ENCODE data around the gene MYH14.

The MYH14 gene

GRCh38 chr19:50203281-50204080, at the start of gene MYH14:
MYH14 (plus strand) TSS chr19:50203622; CDS start chr19:50210366, 6,744 bp downstream.
- peak; percentile 87 to 99 for DNase-seq

- no peak for DNase-seq
These were observed 48.9 kb upstream of the MYH14 start for GRCh38 chr19:50154529-50154928.

GRCh38 chr19:50155520-50156109, 47.8 kb upstream of the MYH14 start:
- DNase-seq, result no peak

- DNase-seq, result no peak
These were observed 44.8 kb upstream of the MYH14 start for GRCh38 chr19:50158577-50158976.

GRCh38 chr19:50159078-50159477, 44.3 kb upstream of the MYH14 start:
- no peak for DNase-seq

- DNase-seq, result peak in 1 of 2 experiments; percentile 21
These were observed 40.4 kb upstream of the MYH14 start, which contains the start of gene IZUMO2 for GRCh38 chr19:50162988-50163387. IZUMO2 (minus strand) TSS chr19:50163281; CDS start chr19:50163194, 87 bp downstream.

GRCh38 chr19:50167314-50167721, 36.1 kb upstream of the MYH14 start:
- no peak for DNase-seq

- DNase-seq, result no peak
These were observed 31.7 kb upstream of the MYH14 start for GRCh38 chr19:50171752-50172151.

- no peak for DNase-seq
These were observed 30.7 kb upstream of the MYH14 start for GRCh38 chr19:50172726-50173125.

- no peak for DNase-seq
These were observed 30.3 kb upstream of the MYH14 start for GRCh38 chr19:50173127-50173526.

- no peak for DNase-seq
These were observed 29.2 kb upstream of the MYH14 start for GRCh38 chr19:50174100-50174793.

- DNase-seq, result no peak
These were observed 27.5 kb upstream of the MYH14 start for GRCh38 chr19:50175924-50176323.

GRCh38 chr19:50176775-50177174, 26.6 kb upstream of the MYH14 start:
- DNase-seq, result no peak

GRCh38 chr19:50178320-50178719, 25.1 kb upstream of the MYH14 start:
- DNase-seq, result no peak

GRCh38 chr19:50178859-50179537, 24.4 kb upstream of the MYH14 start:
- no peak for DNase-seq

GRCh38 chr19:50181121-50181520, 22.3 kb upstream of the MYH14 start:
- no peak for DNase-seq

- no peak for DNase-seq
These were observed 19.2 kb upstream of the MYH14 start for GRCh38 chr19:50184196-50184595.

- DNase-seq, result no peak
These were observed 15.5 kb upstream of the MYH14 start for GRCh38 chr19:50187937-50188336.

GRCh38 chr19:50189331-50189730, 14.1 kb upstream of the MYH14 start:
- DNase-seq, result no peak

GRCh38 chr19:50190439-50190891, 13.0 kb upstream of the MYH14 start:
- no peak for DNase-seq

- no peak for DNase-seq
These were observed 12.2 kb upstream of the MYH14 start for GRCh38 chr19:50191216-50191615.

- no peak for DNase-seq
These were observed 10.8 kb upstream of the MYH14 start for GRCh38 chr19:50192463-50193211.

All from NCI-H526 (cell line).